IPS DF 4.7 (cell line): ENCODE measurements around the gene PRPF40A.

Source experiments
- DNase-seq: peaks from one replicate; pipeline ENCODE4 v3.0.0-alpha.2; 2013; ENCODE audit warnings: low spot score; ENCODE audit errors: extremely low read depth

The PRPF40A gene

DNA sequence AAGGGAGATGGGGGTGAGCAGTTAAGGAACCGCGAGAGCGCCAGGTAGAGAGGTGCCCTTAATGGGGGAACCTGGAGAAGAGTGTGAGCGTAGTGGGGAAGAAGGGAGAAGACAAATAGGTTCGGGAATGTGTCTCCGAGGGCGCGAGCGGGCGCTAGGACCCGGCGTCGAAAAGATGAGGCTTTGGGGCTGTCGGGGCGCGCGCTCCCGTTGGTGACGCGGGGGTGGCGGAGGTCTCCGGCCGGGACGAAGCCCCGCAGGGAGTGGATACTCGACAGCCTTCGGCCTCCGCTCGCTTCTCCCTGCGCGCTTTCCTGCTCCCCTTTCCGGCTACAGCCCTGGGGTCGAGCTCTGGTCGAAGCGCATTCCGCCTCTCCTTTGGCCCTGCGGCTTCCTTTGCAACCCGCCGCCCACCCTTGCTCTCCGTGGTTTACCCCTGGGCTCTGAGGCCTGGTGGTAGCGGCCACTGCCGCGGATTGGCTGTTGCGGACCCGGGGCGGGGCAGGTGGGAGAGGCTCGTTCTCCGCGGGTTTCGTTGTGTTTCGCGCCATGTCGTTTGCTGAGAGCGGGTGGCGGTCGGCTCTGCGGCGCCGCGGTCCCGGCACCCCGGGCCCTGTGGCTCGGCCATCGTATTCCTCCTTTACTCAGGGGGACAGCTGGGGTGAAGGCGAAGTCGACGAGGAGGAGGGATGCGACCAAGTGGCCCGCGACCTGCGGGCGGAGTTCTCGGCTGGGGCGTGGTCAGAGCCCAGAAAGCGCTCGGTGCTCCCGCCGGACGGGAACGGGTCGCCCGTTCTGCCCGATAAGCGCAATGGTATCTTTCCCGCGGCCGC lies 1.0 kb upstream of the PRPF40A start, which contains the start of gene ARL6IP6:
TSS of gene ARL6IP6 (plus strand) at position 545 of the 833 bp plus-strand sequence. CDS start at position 550, 5 bp downstream.
- DNase-seq, result no peak

- DNase-seq, result no peak
These were observed 445 bp downstream of the PRPF40A start for GRCh38 chr2:152716805-152717227.

DNA sequence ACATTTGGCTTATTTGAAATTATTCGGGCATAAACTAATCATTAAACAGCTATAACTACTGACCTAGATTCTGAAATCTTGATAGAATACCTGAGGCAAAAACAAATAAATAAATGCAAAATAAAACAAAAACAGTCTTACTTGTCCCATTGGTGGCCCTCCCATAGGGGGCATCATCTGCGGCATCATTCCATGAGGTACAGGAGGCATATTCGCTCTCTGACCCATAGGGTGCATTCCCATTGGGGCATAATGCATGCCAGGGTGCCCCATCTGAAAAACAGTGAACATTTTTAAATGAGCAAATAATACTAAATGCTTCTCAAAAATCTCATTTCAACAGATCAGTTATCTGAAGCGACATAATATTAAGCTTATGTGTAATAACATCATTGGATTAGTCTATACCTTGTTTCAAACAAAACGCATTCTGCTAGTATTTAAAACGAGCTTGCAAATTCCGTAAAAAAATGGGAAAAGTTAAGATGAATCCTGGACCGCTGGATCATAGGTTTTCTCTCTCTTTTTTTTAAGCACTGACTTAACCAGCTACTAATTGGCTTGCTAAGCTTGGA lies 1.3 kb downstream of the PRPF40A start:
- no peak for DNase-seq

GRCh38 chr2:152715112-152715511 lies 2.1 kb downstream of the PRPF40A start:
- no peak for DNase-seq

DNA sequence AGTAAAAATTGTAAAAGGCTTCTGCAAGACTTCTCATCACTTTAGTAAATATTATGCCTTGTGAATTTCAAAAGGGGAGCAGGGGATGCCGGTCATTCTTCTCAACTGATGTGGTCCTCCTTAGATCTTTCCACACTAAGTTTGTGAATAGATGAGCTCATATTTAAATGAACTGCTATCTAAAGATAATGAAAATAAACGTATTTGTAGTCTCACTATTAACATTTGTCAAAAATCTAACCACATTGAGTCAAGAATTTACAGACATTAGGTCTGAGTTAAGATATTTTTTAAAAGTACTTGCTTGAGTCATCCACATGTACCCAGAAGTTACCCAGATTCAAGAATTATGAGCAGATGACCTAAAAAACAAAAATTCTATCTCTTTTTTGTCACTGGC lies 6.5 kb downstream of the PRPF40A start:
- no peak for DNase-seq

DNA sequence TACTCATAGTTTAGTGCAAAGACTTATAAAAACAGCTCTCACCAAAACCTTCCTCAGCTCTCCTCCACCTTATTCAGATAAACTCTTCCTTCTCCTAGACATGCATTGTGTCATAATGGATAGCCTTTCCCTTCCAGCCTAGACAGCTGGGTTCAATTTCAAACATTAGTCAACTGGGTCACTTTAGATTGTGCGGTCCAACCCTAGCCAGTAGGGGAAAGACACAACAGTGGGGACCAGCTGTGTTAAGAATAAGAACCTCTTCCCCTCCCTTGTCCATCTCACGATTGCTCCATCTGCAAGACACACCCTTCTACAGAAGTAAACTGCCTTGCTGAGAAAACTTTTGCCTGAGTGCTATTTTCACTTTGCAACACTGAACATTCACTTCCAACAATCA lies 8.5 kb downstream of the PRPF40A start:
- no peak for DNase-seq

DNA sequence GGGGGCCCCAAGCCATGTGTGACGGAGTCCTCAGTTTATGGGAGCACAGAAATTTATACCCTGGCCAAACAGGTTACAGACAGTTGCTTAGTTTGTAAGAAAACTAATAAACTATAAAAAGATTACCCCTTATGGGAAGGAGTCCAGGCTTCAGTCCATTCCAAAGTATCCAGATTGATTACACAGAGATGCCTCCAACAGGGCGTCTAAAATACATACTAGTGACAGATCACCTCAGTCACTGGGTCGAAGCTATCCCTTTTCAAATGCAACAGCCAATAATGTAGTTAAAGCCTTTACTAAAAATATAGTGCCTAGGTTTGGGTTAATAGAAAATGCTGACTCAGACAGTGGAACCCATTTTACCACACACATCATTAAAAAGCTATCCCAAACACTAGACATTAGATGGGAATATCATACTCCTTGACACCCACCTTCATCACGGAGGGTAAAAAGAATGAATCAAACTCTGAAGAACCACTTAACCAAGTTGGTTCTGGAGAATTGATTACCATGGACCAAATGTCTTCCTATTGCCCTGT lies 10.7 kb downstream of the PRPF40A start:
- no peak for DNase-seq

GRCh38 chr2:152701198-152701597 lies 16.1 kb downstream of the PRPF40A start:
- no peak for DNase-seq

DNA sequence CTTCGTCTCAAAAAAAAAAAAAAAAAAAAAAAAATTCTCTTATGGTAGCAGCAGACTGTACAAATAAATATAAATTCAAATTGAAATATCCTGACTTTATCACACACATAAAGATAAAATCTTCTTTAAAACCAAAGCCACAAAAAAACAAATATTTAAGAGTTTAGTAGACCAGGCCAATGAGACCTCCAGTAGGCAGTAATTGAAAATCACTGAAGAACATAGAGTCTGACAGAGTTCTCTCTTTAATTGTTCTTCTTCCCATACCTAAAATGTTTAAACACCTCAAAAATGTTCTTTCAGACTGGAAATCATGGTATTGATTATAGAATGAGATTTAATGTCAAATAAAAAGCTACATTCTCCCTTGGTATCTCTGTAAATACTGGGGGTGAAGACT lies 20.8 kb downstream of the PRPF40A start:
- no peak for DNase-seq

GRCh38 chr2:152695763-152696162 lies 21.5 kb downstream of the PRPF40A start:
- no peak for DNase-seq

GRCh38 chr2:152694161-152694661 lies 23.1 kb downstream of the PRPF40A start:
- no peak for DNase-seq

GRCh38 chr2:152693033-152693432 lies 24.2 kb downstream of the PRPF40A start:
- DNase-seq, result no peak

DNA sequence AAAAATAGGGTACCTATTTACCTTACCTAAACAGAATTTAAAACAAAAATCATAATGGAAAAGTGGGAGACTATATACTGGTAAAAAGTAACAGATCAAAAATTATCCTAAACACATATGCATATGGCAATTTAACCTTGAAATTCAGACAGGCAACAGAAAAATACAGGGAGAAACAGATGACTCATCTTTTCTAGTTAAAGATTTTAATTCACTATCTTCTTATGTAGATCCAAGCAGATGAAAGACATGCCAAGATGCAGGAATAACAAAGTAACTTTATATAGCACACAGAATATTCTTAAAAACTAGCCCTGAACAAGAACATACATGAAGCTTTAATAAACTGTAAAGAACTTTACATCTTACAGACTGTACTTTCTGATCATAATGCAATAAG lies 30.9 kb downstream of the PRPF40A start:
- DNase-seq, result no peak

DNA sequence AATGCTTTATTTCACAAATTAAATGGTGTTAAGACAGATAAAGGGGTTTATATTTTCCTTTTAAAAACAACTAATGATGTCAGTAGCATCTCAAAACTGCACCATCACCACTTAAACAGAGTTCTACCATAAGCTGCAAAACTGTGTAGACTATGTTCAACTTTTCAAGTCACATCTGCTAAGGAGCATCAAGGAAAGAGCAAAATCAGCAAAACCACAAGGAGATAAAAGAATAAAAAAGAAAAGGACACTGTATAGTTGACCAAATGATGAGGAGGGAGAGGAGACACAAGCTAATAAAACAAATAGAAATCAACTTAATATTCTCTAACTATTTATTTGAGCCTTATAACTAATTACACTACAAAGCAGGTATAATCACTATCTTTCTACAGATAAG lies 33.9 kb downstream of the PRPF40A start:
- DNase-seq, result no peak

- DNase-seq, result no peak
These were observed 34.6 kb downstream of the PRPF40A start for GRCh38 chr2:152682663-152683062.

- no peak for DNase-seq
These were observed 38.5 kb downstream of the PRPF40A start for GRCh38 chr2:152678808-152679207.

GRCh38 chr2:152676461-152676860 lies 40.8 kb downstream of the PRPF40A start:
- no peak for DNase-seq

GRCh38 chr2:152674334-152674733 lies 42.9 kb downstream of the PRPF40A start:
- DNase-seq, result no peak

GRCh38 chr2:152664725-152665124 lies 52.5 kb downstream of the PRPF40A start:
- DNase-seq, result no peak

GRCh38 chr2:152661076-152661475 lies 56.2 kb downstream of the PRPF40A start:
- DNase-seq, result no peak

DNA sequence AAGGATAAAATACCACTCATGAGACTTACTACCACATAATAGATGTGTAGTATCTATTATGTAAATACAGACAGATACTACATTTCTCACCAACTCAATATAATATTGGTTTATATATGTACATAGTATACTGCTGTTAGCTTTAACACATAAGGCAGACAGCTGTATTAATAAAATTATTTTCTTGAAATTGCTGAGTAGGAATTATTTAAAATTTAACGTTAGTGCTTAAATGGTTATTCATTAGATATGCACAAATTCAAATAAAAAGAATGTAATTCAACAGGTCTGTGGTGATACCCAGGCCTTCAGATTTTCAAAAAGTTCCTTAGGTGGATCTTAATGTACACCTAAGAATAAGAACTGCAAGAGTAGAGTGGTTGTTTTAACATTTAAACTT lies 59.0 kb downstream of the PRPF40A start:
- no peak for DNase-seq

DNA sequence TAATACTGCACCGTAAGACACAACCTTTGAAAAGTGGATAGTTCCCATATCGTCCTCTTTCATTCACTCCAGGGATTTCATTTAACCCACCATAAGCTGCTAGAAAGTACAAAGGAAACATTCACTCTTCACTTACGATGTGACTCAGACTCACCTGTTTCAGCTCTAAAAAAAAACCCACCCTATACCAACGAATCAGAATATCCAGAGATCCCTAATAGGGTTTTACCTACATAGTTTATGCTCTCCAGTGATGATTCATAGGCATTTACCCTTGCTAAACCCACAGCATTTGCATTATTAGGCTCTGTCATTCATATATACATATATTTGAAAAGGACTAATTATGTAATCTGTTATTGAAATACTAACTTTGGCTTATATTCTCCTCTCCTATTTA lies 60.2 kb downstream of the PRPF40A start:
- DNase-seq, result no peak
